ENCODE measurements around the gene MGAT5. TPM values are rescaled to one million over a fixed set of nuclear protein-coding genes. Genes with fewer than 3 reads are reported as not detected.

Gene MGAT5
- total RNA-seq, 1 experiment from 2014 or later, result 52.4 TPM

GRCh38 chr2:134429886-134430285, 176.0 kb downstream of the MGAT5 start:
- no peak for TF ChIP-seq ZNF512 (CRISPR knock-in tag; IDR thresholded peaks at IDR 0.05; ENCODE audit: borderline replicate concordance)
- TF ChIP-seq CREB1 (CRISPR knock-in tag; IDR thresholded peaks at IDR 0.05), result no peak
- TF ChIP-seq PRRX2 (CRISPR knock-in tag; IDR thresholded peaks at IDR 0.05), result no peak
- TF ChIP-seq E2F5 (CRISPR knock-in tag; IDR thresholded peaks at IDR 0.05), result no peak
- TF ChIP-seq, protein P1, sequence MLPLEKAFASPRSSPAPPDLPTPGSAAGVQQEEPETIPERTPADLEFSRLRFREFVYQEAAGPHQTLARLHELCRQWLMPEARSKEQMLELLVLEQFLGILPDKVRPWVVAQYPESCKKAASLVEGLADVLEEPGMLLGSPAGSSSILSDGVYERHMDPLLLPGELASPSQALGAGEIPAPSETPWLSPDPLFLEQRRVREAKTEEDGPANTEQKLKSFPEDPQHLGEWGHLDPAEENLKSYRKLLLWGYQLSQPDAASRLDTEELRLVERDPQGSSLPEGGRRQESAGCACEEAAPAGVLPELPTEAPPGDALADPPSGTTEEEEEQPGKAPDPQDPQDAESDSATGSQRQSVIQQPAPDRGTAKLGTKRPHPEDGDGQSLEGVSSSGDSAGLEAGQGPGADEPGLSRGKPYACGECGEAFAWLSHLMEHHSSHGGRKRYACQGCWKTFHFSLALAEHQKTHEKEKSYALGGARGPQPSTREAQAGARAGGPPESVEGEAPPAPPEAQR (CRISPR knock-in tag; IDR thresholded peaks at IDR 0.05), result no peak
- TF ChIP-seq ZNF281 (CRISPR knock-in tag; IDR thresholded peaks at IDR 0.05), result no peak
- TF ChIP-seq PREB (CRISPR knock-in tag; IDR thresholded peaks at IDR 0.05; ENCODE audit: borderline replicate concordance), result no peak
- Mint-ChIP-seq H3K27me3 (ENCODE audit: low read depth) (peaks cover 59% of the 10 kb centered on the region), H3K9me3 (no peaks in the 10 kb centered on the region), H3K27ac (no peak overlapping the region), H3K4me1 (peaks cover 17% of the 10 kb centered on the region), H3K36me3 (peaks cover 6% of the 10 kb centered on the region), H3K4me3 (no peak overlapping the region)
- CTCF ChIA-PET, result interaction anchor here (5.1 kb wide), 1 partner anchor 21 kb away, joined by 35 read pairs; no protein-coding TSS in a partner anchor
- DNase-seq (ENCODE audit: low spot score), result no peak
- POLR2A ChIA-PET, result no interaction called here
- ATAC-seq, result no peak

DNA sequence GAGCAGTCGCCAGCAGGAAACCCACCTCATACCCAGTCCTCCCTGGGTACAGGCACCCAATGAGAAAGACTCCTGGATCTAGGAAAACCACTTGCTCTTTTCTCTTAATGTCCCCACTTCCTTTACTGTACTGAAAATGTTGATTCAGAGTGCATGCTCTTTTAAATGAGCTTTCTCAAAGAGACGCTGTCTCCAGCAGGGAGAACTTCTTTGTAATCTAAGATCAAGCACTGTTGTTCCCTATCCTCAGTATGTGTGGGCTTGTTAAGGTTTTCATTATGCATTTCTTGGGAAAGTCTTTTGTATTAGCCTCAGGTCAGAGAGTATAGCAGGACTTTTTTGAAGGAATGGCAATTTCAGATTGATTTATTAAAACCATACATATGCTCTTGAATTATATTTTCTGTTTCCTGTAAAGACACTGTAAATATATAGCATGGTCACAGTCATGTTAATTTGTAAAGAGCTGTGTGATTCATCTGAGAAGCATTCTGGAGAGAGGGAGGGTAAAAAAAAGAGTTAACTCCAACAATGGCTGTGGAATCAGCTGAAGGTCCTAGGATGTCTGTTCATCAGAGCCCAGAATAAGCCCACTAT, 178.1 kb downstream of the MGAT5 start:
- ATAC-seq (peak; percentile 84), DNase-seq (ENCODE audit: low spot score) (no peak)
- H3K4me3 Mint-ChIP-seq, result no peak overlapping the region
- no peaks in the 10 kb centered on the region for H3K9me3 Mint-ChIP-seq
- H3K27ac Mint-ChIP-seq, result no peak overlapping the region
- ChIA-PET POLR2A (no interaction called here), CTCF (interaction anchor here (0.8 to 5.1 kb wide), 4 partner anchors 19 to 313 kb away, joined by 3 to 35 read pairs (median 4); no protein-coding TSS in a partner anchor)
- peaks cover 6% of the 10 kb centered on the region for H3K36me3 Mint-ChIP-seq
- peaks cover 59% of the 10 kb centered on the region for H3K27me3 Mint-ChIP-seq (ENCODE audit: low read depth)
- peaks cover 17% of the 10 kb centered on the region for H3K4me1 Mint-ChIP-seq
- TF ChIP-seq KAT7 (CRISPR knock-in tag; IDR thresholded peaks at IDR 0.05; ENCODE audit: borderline replicate concordance) (no peak), ZNF232 (CRISPR knock-in tag; IDR thresholded peaks at IDR 0.05) (no peak), PRRX2 (CRISPR knock-in tag; IDR thresholded peaks at IDR 0.05) (no peak), CREB1 (CRISPR knock-in tag; IDR thresholded peaks at IDR 0.05) (no peak), NFYB (CRISPR knock-in tag; conservative IDR thresholded peaks at IDR 0.05; ENCODE audit: low read depth) (no peak), FOXP1 (CRISPR knock-in tag; IDR thresholded peaks at IDR 0.05; ENCODE audit: borderline replicate concordance) (no peak), IRF2 (CRISPR knock-in tag; IDR thresholded peaks at IDR 0.05; ENCODE audit: borderline replicate concordance, low read depth) (no peak), E2F1 (CRISPR knock-in tag; IDR thresholded peaks at IDR 0.05) (no peak), ZNF317 (CRISPR knock-in tag; IDR thresholded peaks at IDR 0.05; ENCODE audit: borderline replicate concordance, low read depth) (no peak), TCF7 (CRISPR knock-in tag; IDR thresholded peaks at IDR 0.05; ENCODE audit: low read depth) (no peak), ZNF263 (CRISPR knock-in tag; IDR thresholded peaks at IDR 0.05; ENCODE audit: low read depth) (no peak), CBFB (CRISPR knock-in tag; IDR thresholded peaks at IDR 0.05; ENCODE audit: low read depth) (no peak), MAX (CRISPR knock-in tag; IDR thresholded peaks at IDR 0.05) (no peak), ZBTB21 (CRISPR knock-in tag; IDR thresholded peaks at IDR 0.05; ENCODE audit: borderline replicate concordance) (no peak), FOXK1 (CRISPR knock-in tag; IDR thresholded peaks at IDR 0.05) (no peak), ZNF121 (CRISPR knock-in tag; IDR thresholded peaks at IDR 0.05) (no peak)
- TF ChIP-seq, protein P2, sequence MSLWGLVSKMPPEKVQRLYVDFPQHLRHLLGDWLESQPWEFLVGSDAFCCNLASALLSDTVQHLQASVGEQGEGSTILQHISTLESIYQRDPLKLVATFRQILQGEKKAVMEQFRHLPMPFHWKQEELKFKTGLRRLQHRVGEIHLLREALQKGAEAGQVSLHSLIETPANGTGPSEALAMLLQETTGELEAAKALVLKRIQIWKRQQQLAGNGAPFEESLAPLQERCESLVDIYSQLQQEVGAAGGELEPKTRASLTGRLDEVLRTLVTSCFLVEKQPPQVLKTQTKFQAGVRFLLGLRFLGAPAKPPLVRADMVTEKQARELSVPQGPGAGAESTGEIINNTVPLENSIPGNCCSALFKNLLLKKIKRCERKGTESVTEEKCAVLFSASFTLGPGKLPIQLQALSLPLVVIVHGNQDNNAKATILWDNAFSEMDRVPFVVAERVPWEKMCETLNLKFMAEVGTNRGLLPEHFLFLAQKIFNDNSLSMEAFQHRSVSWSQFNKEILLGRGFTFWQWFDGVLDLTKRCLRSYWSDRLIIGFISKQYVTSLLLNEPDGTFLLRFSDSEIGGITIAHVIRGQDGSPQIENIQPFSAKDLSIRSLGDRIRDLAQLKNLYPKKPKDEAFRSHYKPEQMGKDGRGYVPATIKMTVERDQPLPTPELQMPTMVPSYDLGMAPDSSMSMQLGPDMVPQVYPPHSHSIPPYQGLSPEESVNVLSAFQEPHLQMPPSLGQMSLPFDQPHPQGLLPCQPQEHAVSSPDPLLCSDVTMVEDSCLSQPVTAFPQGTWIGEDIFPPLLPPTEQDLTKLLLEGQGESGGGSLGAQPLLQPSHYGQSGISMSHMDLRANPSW (CRISPR knock-in tag; conservative IDR thresholded peaks at IDR 0.05; ENCODE audit: low read depth), result no peak
